Lower leg skin (tissue), 4 donors: ENCODE measurements around the gene KCNK4. TPM values are rescaled to one million over a fixed set of nuclear protein-coding genes. Genes with fewer than 3 reads are reported as not detected.
"Not testable (repeated sequence)": the region's sequence is repeated elsewhere in the genome, so short reads cannot be mapped to it uniquely, and the experiment has no call there.

Source experiments
- DNase-seq, 2 donors: peaks; one replicate each; pipeline ENCODE4 v3.0.0-alpha.2; 2019; ENCODE audit warnings: low spot score in 2 of 2
- H3K4me3 ChIP-seq: fragments of 200-600 bp; sonication (generic); 2 replicates; pipeline ENCODE4 v1.5.1; 2017; ENCODE audit warnings: mild to moderate bottlenecking, low read depth; ENCODE audit not compliant: poor library complexity, severe bottlenecking
- CTCF ChIP-seq, 3 donors: fragments of 450-650 bp; IDR thresholded peaks; one replicate each; pipeline ENCODE4 v1.5.1; 2016; ENCODE audit warnings: antibody characterized with exemption in 3 of 3, mild to moderate bottlenecking in 3 of 3, moderate library complexity in 2 of 3
- POLR2A ChIP-seq, 2 donors: fragments of 450-650 bp; IDR thresholded peaks; one replicate each; pipeline ENCODE4 v1.6.1; 2016 to 2017; ENCODE audit warnings: antibody characterized with exemption in 2 of 2, mild to moderate bottlenecking in 1 of 2, moderate library complexity in 1 of 2
- WGBS, 2 donors: methylation state at CpG; one replicate each; pipeline ENCODE4 v1.1.5; 2018; 5-methylcytosine and 5-hydroxymethylcytosine counted together
- intact Hi-C: fragments of 100-400 bp; cut with DNase I; formaldehyde crosslinking; loops from one replicate; pipeline ENCODE4 v1.15.0; 2023; ENCODE audit warnings: low total_unique reads
- total RNA-seq, 4 donors: library from RNA; depleted of rRNA; stranded (reverse); fragments of >200 nt; gene quantifications; one replicate each; pipeline ENCODE4 v1.1.0, GENCODE V29; 2016

KCNK4 gene
- total RNA-seq, 4 donors from 2014 or later = not detected

- TF ChIP-seq POLR2A (IDR thresholded peaks at IDR 0.05) (no peak), CTCF (IDR thresholded peaks at IDR 0.05) (no peak)
- no peak overlapping the region for H3K4me3 ChIP-seq
- intact Hi-C loops = no loop called here
- DNase-seq = no peak
- 50 to 54% methylated on average over 4 to 5 of the region's 5 CpGs for whole genome bisulfite sequencing, 2 donors
These were observed 30.4 kb downstream of the KCNK4 start for GRCh38 chr11:64321533-64321932.

GRCh38 chr11:64322925-64323260, 31.8 kb downstream of the KCNK4 start:
- TF ChIP-seq CTCF (IDR thresholded peaks at IDR 0.05) = no peak
- no peak for TF ChIP-seq POLR2A (IDR thresholded peaks at IDR 0.05)
- intact Hi-C loops = no loop called here
- WGBS, 2 donors = 64 to 82% methylated on average over 7 of the region's 7 CpGs

GRCh38 chr11:64323373-64323772, 32.3 kb downstream of the KCNK4 start:
- TF ChIP-seq CTCF (IDR thresholded peaks at IDR 0.05) (no peak), POLR2A (IDR thresholded peaks at IDR 0.05) (no peak)
- no peak overlapping the region for H3K4me3 ChIP-seq
- WGBS, 2 donors = 59 to 61% methylated on average over 5 of the region's 5 CpGs
- no peak for DNase-seq
- intact Hi-C loops = no loop called here

More at GRCh38 chr11:64322925-64323260, 31.8 kb downstream of the KCNK4 start:
- no peak overlapping the region for H3K4me3 ChIP-seq
- DNase-seq = no peak

- DNase-seq, H3K4me3 ChIP-seq, intact Hi-C loops: not testable (repeated sequence)
- 71 to 100% methylated on average over 1 to 4 of the region's 4 CpGs for WGBS, 2 donors
These were observed 32.9 kb downstream of the KCNK4 start for GRCh38 chr11:64323984-64324383.

- intact Hi-C loops = no loop called here
- 67 to 68% methylated on average over 11 of the region's 11 CpGs for WGBS, 2 donors
- DNase-seq = no peak
- no peak overlapping the region for H3K4me3 ChIP-seq
- TF ChIP-seq CTCF (IDR thresholded peaks at IDR 0.05) (no peak), POLR2A (IDR thresholded peaks at IDR 0.05) (no peak)
These were observed 33.8 kb downstream of the KCNK4 start for GRCh38 chr11:64324692-64325469.

GRCh38 chr11:64327375-64327774, 36.3 kb downstream of the KCNK4 start:
- 86 to 90% methylated on average over 2 of the region's 2 CpGs for WGBS, 2 donors
- H3K4me3 ChIP-seq = no peak overlapping the region
- TF ChIP-seq POLR2A (IDR thresholded peaks at IDR 0.05) = no peak
- no peak for TF ChIP-seq CTCF (IDR thresholded peaks at IDR 0.05)
- DNase-seq = no peak
- intact Hi-C loops = no loop called here
